Measurements from ENCODE around the gene LUC7L.
"Not testable (repeated sequence)": the region's sequence is repeated elsewhere in the genome, so short reads cannot be mapped to it uniquely, and the experiment has no call there.

GRCh38 chr16:209359-209758, 19.9 kb downstream of the LUC7L start:
- TF ChIP-seq, protein P1, sequence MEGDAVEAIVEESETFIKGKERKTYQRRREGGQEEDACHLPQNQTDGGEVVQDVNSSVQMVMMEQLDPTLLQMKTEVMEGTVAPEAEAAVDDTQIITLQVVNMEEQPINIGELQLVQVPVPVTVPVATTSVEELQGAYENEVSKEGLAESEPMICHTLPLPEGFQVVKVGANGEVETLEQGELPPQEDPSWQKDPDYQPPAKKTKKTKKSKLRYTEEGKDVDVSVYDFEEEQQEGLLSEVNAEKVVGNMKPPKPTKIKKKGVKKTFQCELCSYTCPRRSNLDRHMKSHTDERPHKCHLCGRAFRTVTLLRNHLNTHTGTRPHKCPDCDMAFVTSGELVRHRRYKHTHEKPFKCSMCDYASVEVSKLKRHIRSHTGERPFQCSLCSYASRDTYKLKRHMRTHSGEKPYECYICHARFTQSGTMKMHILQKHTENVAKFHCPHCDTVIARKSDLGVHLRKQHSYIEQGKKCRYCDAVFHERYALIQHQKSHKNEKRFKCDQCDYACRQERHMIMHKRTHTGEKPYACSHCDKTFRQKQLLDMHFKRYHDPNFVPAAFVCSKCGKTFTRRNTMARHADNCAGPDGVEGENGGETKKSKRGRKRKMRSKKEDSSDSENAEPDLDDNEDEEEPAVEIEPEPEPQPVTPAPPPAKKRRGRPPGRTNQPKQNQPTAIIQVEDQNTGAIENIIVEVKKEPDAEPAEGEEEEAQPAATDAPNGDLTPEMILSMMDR (IDR thresholded peaks at IDR 0.05), result not testable (repeated sequence)
- not testable (repeated sequence) for TF ChIP-seq POLR2A (IDR thresholded peaks at IDR 0.05)
